Caco-2 (cell line): Measurements from ENCODE around the gene ATP12A. TPM values are rescaled to one million over a fixed set of nuclear protein-coding genes. Genes with fewer than 3 reads are reported as not detected.

Experiments used
- BruUV-seq: library from RNA; stranded (reverse); fragments of 400-500 nt; replicated peaks from 2 replicates; lab custom pipeline; 2021; lab: Mats Ljungman, UMichigan
- CTCF ChIA-PET: fragments of 300-600 bp; sonication (Branson Sonifier 250); formaldehyde crosslinking; loops from one replicate; lab custom pipeline; 2022; ENCODE audit warnings: antibody characterized with exemption; lab: Charles Lee
- POLR2A ChIA-PET: fragments of 300-600 bp; sonication (Branson Sonifier 250); formaldehyde crosslinking; loops from one replicate; lab custom pipeline; 2022; ENCODE audit warnings: antibody characterized with exemption; lab: Charles Lee
- DNase-seq, 2 experiments: peaks; one replicate each; pipeline versions ENCODE4 v3.0.0 to v3.0.0-alpha.2; 2020 to 2022
- H3K27me3 ChIP-seq: replicated peaks from 2 replicates; pipeline ENCODE4 v1.6.0; 2011; ENCODE audit warnings: low read length; ENCODE audit not compliant: control insufficient read depth, insufficient read depth
- H3K36me3 ChIP-seq: 2 replicates; pipeline ENCODE4 v1.5.1; 2011; ENCODE audit warnings: low read length; ENCODE audit not compliant: control insufficient read depth, insufficient read depth
- H3K4me1 ChIP-seq: fragments of 250-450 bp; sonication (Bioruptor Pico); 2 replicates; pipeline ENCODE4 v1.5.1; 2020; ENCODE audit warnings: mild to moderate bottlenecking
- H3K4me3 ChIP-seq: 2 replicates; pipeline ENCODE4 v1.5.1; 2011; ENCODE audit warnings: low read depth, mild to moderate bottlenecking, control low read depth, low read length
- H3K9me3 ChIP-seq: fragments of 250-450 bp; sonication (Bioruptor Pico); 2 replicates; pipeline ENCODE4 v1.5.1; 2020; ENCODE audit warnings: mild to moderate bottlenecking, moderate library complexity
- H3K27ac Mint-ChIP-seq: one replicate; pipeline ENCODE4 v1.8.0; 2022; ENCODE audit warnings: mixed read lengths; ENCODE audit not compliant: unreplicated experiment
- H3K27me3 Mint-ChIP-seq: one replicate; pipeline ENCODE4 v1.8.0; 2022; ENCODE audit warnings: mixed read lengths; ENCODE audit not compliant: insufficient read depth, unreplicated experiment
- H3K36me3 Mint-ChIP-seq: one replicate; pipeline ENCODE4 v1.8.0; 2022; ENCODE audit warnings: mild to moderate bottlenecking, mixed read lengths; ENCODE audit not compliant: insufficient read depth, unreplicated experiment
- H3K4me1 Mint-ChIP-seq: one replicate; pipeline ENCODE4 v1.8.0; 2022; ENCODE audit warnings: low read depth, mixed read lengths; ENCODE audit not compliant: unreplicated experiment
- H3K4me3 Mint-ChIP-seq: one replicate; pipeline ENCODE4 v1.8.0; 2022; ENCODE audit warnings: mild to moderate bottlenecking, moderate library complexity, mixed read lengths; ENCODE audit not compliant: unreplicated experiment
- H3K9me3 Mint-ChIP-seq: one replicate; pipeline ENCODE4 v1.8.0; 2022; ENCODE audit warnings: mixed read lengths; ENCODE audit not compliant: unreplicated experiment
- intact Hi-C: fragments of 100-400 bp; cut with micrococcal nuclease; formaldehyde crosslinking; loops from one replicate; pipeline ENCODE4 v1.10.0; 2022; ENCODE audit not compliant: unreplicated experiment
- total RNA-seq: library from RNA; stranded (reverse); gene quantifications from 2 replicates; pipeline ENCODE4 v1.2.3, GENCODE V29; 2022
- TF ChIP-seq, protein P1 (sequence below), 2 experiments: fragments of 200-600 bp in 1 of 2; IDR thresholded peaks; 1 replicate in 1 of 2; 2 replicates in 1 of 2; pipeline versions ENCODE4 v1.5.1 to v1.8.0; 2011 to 2022; ENCODE audit warnings: antibody characterized with exemption in 1 of 2, control low read depth in 1 of 2, inconsistent platforms in 1 of 2, low read depth in 1 of 2, low read length in 1 of 2, mild to moderate bottlenecking in 1 of 2, moderate library complexity in 1 of 2; ENCODE audit not compliant: insufficient read depth in 1 of 2, severe bottlenecking in 1 of 2, unreplicated experiment in 1 of 2

Gene ATP12A
- total RNA-seq, 1 experiment from 2014 or later, result not detected

DNA sequence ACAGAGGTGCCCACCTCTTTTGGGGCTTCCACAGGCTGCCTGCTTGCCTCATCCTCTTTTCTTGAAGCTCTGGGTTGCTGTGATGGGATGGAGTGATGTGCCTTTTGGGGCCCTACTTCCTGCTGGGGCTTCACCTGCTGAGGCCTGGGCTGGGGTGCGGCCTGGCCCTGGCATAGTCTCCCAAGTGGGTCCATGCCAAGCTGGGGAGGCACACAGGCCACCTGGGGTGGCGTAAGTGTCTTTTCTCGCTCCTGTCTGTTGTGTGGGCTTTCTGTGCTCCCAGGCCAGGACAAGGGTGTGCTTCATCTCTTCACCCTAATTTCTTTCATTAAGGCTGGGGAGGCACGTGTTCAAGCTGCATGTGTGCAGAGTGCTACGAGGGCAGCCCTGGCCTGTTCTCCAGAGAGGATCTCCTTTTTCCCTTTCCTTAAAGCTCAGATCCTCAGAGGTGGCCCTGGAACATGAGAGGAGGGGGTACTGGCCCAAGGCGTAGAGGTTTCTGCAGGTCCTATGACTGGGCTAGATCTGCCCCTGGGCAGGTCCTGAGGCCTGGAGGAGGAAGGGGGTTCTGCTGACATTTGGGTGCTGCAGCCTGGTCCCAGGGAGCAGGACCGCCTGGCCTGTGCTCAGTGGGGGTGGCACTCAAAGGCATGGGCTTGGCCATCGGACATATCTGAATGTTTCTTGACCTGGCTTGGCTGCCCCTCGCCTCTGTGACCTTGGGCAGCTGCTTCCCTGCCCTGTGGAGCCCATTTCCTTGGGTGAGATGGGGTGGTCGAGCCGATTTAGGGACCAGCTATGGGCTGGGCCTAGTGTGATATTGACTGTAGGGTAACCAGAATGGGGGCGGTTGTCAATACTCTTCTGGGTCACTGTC is 60.0 kb downstream of the ATP12A start:
- H3K9me3 Mint-ChIP-seq, result no peaks in the 10 kb centered on the region
- H3K4me1 Mint-ChIP-seq, result no peaks in the 10 kb centered on the region
- Histone ChIP-seq H3K27me3 (no peaks in the 10 kb centered on the region), H3K9me3 (no peaks in the 10 kb centered on the region), H3K36me3 (no peaks in the 10 kb centered on the region), H3K4me3 (no peak overlapping the region), H3K4me1 (no peaks in the 10 kb centered on the region)
- H3K36me3 Mint-ChIP-seq, result no peaks in the 10 kb centered on the region
- no peak overlapping the region for H3K27ac Mint-ChIP-seq
- intact Hi-C loops, result no loop called here
- TF ChIP-seq, protein P1, sequence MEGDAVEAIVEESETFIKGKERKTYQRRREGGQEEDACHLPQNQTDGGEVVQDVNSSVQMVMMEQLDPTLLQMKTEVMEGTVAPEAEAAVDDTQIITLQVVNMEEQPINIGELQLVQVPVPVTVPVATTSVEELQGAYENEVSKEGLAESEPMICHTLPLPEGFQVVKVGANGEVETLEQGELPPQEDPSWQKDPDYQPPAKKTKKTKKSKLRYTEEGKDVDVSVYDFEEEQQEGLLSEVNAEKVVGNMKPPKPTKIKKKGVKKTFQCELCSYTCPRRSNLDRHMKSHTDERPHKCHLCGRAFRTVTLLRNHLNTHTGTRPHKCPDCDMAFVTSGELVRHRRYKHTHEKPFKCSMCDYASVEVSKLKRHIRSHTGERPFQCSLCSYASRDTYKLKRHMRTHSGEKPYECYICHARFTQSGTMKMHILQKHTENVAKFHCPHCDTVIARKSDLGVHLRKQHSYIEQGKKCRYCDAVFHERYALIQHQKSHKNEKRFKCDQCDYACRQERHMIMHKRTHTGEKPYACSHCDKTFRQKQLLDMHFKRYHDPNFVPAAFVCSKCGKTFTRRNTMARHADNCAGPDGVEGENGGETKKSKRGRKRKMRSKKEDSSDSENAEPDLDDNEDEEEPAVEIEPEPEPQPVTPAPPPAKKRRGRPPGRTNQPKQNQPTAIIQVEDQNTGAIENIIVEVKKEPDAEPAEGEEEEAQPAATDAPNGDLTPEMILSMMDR (IDR thresholded peaks at IDR 0.05; ENCODE audit: insufficient read depth in 1 of 2, low read depth in 1 of 2, low read length in 1 of 2, severe bottlenecking in 1 of 2, unreplicated experiment in 1 of 2), result no peak
- no peak overlapping the region for H3K4me3 Mint-ChIP-seq
- BruUV-seq, result no TSS peak
- DNase-seq, result no peak
- H3K27me3 Mint-ChIP-seq, result no peaks in the 10 kb centered on the region
- ChIA-PET POLR2A (no interaction called here), CTCF (interaction anchor here (1.0 kb wide), 1 partner anchor 255 kb away, joined by 3 read pairs; no protein-coding TSS in a partner anchor)

- no TSS peak for BruUV-seq
- H3K4me3 ChIP-seq, result no peak overlapping the region
- TF ChIP-seq, protein P1 (IDR thresholded peaks at IDR 0.05; ENCODE audit: insufficient read depth in 1 of 2, low read depth in 1 of 2, low read length in 1 of 2, severe bottlenecking in 1 of 2, unreplicated experiment in 1 of 2), result peak; percentile 14 to 20
- H3K36me3 Mint-ChIP-seq, result no peaks in the 10 kb centered on the region
- intact Hi-C loops, result no loop called here
- H3K9me3 ChIP-seq, result no peaks in the 10 kb centered on the region
- no peak overlapping the region for H3K27ac Mint-ChIP-seq
- H3K36me3 ChIP-seq, result no peaks in the 10 kb centered on the region
- H3K4me3 Mint-ChIP-seq, result no peak overlapping the region
- H3K27me3 Mint-ChIP-seq, result no peaks in the 10 kb centered on the region
- CTCF ChIA-PET, result interaction anchor here (1.0 kb wide), 1 partner anchor 254 kb away, joined by 3 read pairs; no protein-coding TSS in a partner anchor
- H3K4me1 ChIP-seq, result no peaks in the 10 kb centered on the region
- POLR2A ChIA-PET, result no interaction called here
- DNase-seq, result no peak
- H3K4me1 Mint-ChIP-seq, result no peaks in the 10 kb centered on the region
- no peaks in the 10 kb centered on the region for H3K27me3 ChIP-seq
- H3K9me3 Mint-ChIP-seq, result no peaks in the 10 kb centered on the region
Measured at GRCh38 chr13:24741016-24741662, 60.9 kb downstream of the ATP12A start.

GRCh38 chr13:24741791-24742190 is 61.6 kb downstream of the ATP12A start:
- ChIA-PET CTCF (no interaction called here), POLR2A (interaction anchor here (0.6 kb wide), 1 partner anchor 125 kb away, joined by 3 read pairs; no protein-coding TSS in a partner anchor)
- Mint-ChIP-seq H3K27me3 (no peaks in the 10 kb centered on the region), H3K9me3 (no peaks in the 10 kb centered on the region), H3K36me3 (no peaks in the 10 kb centered on the region), H3K4me1 (no peaks in the 10 kb centered on the region), H3K4me3 (no peak overlapping the region), H3K27ac (no peak overlapping the region)
- Histone ChIP-seq H3K9me3 (no peaks in the 10 kb centered on the region), H3K4me3 (no peak overlapping the region), H3K27me3 (no peaks in the 10 kb centered on the region), H3K36me3 (no peaks in the 10 kb centered on the region), H3K4me1 (no peaks in the 10 kb centered on the region)
- no TSS peak for BruUV-seq
- TF ChIP-seq, protein P1 (IDR thresholded peaks at IDR 0.05; ENCODE audit: insufficient read depth in 1 of 2, low read depth in 1 of 2, low read length in 1 of 2, severe bottlenecking in 1 of 2, unreplicated experiment in 1 of 2), result no peak
- no peak for DNase-seq
- intact Hi-C loops, result no loop called here
